Osteoblast (primary cell): Measurements from ENCODE around the gene PTPN3. TPM values are rescaled to one million over a fixed set of nuclear protein-coding genes. Genes with fewer than 3 reads are reported as not detected.
A peak's percentile ranks its signal among the peaks of the same experiment; 100 is the strongest.

Source experiments
- DNase-seq: peaks from one replicate; pipeline ENCODE4 v3.0.0; 2011; ENCODE audit warnings: low spot score, mixed read lengths; ENCODE audit not compliant: insufficient read length; ENCODE audit errors: missing footprints
- H2AFZ ChIP-seq: 2 replicates; pipeline ENCODE4 v1.6.0; 2011; ENCODE audit warnings: mild to moderate bottlenecking, low read length
- H3K27ac ChIP-seq: 2 replicates; pipeline ENCODE4 v1.5.1; 2011; ENCODE audit warnings: mild to moderate bottlenecking, low read depth, low read length, moderate library complexity
- H3K27me3 ChIP-seq: 2 replicates; pipeline ENCODE4 v1.6.0; 2012; ENCODE audit warnings: mild to moderate bottlenecking, control low read depth, inconsistent platforms, low read length, moderate library complexity; ENCODE audit not compliant: insufficient read depth
- H3K36me3 ChIP-seq: 2 replicates; pipeline ENCODE4 v1.5.1; 2011; ENCODE audit warnings: mild to moderate bottlenecking, low read length, control low read depth, moderate library complexity; ENCODE audit not compliant: insufficient read depth
- H3K4me1 ChIP-seq: 2 replicates; pipeline ENCODE4 v1.5.1; 2011; ENCODE audit warnings: mild to moderate bottlenecking, low read length, control low read depth, moderate library complexity; ENCODE audit not compliant: insufficient read depth
- H3K4me2 ChIP-seq: 2 replicates; pipeline ENCODE4 v1.6.0; 2011; ENCODE audit warnings: mild to moderate bottlenecking, low read length; ENCODE audit not compliant: insufficient read depth
- H3K4me3 ChIP-seq: fragments of 200-600 bp; sonication (generic); 3 replicates; pipeline ENCODE4 v1.5.1; 2012; ENCODE audit warnings: mild to moderate bottlenecking, low read length, inconsistent platforms; ENCODE audit not compliant: insufficient read depth
- H3K79me2 ChIP-seq: 2 replicates; pipeline ENCODE4 v1.6.0; 2012; ENCODE audit warnings: mild to moderate bottlenecking, low read length, control low read depth, inconsistent platforms; ENCODE audit not compliant: insufficient read depth
- H3K9me3 ChIP-seq: 2 replicates; pipeline ENCODE4 v1.5.1; 2011; ENCODE audit warnings: low read depth, low read length, control low read depth
- H4K20me1 ChIP-seq: 2 replicates; pipeline ENCODE4 v1.6.0; 2012; ENCODE audit warnings: mild to moderate bottlenecking, low read length, control low read depth; ENCODE audit not compliant: insufficient read depth
- CTCF ChIP-seq: IDR thresholded peaks from 2 replicates; pipeline ENCODE4 v1.5.1; 2011; ENCODE audit warnings: mild to moderate bottlenecking, low read depth, low read length, moderate library complexity; ENCODE audit errors: extremely low read depth
- total RNA-seq: library from RNA; depleted of rRNA; stranded (reverse); fragments of >200 nt; gene quantifications from 2 replicates; pipeline ENCODE4 v1.2.3, GENCODE V29; 2012

Gene PTPN3
- total RNA-seq, 1 donor, result 2.9 TPM

- peak; percentile 68 for DNase-seq
- Histone ChIP-seq H3K4me1 (peaks cover 13% of the 10 kb centered on the region), H3K4me3 (no peak overlapping the region), H3K9me3 (no peaks in the 10 kb centered on the region), H3K79me2 (no peaks in the 10 kb centered on the region), H3K4me2 (no peak overlapping the region), H4K20me1 (no peaks in the 10 kb centered on the region), H3K27me3 (no peaks in the 10 kb centered on the region), H3K36me3 (no peaks in the 10 kb centered on the region), H3K27ac (peak overlapping the region; percentile 49), H2AFZ (no peak overlapping the region)
- no peak for TF ChIP-seq CTCF
Observed at GRCh38 chr9:109452761-109453160, 45.3 kb downstream of the PTPN3 start.

GRCh38 chr9:109451311-109452025, 46.6 kb downstream of the PTPN3 start:
- H3K9me3 ChIP-seq, result no peaks in the 10 kb centered on the region
- no peak overlapping the region for H2AFZ ChIP-seq
- H3K4me3 ChIP-seq, result no peak overlapping the region
- H3K4me1 ChIP-seq, result peaks cover 17% of the 10 kb centered on the region
- no peaks in the 10 kb centered on the region for H3K36me3 ChIP-seq
- no peaks in the 10 kb centered on the region for H4K20me1 ChIP-seq
- H3K4me2 ChIP-seq, result no peak overlapping the region
- no peaks in the 10 kb centered on the region for H3K27me3 ChIP-seq
- no peak overlapping the region for H3K27ac ChIP-seq
- DNase-seq, result no peak
- H3K79me2 ChIP-seq, result no peaks in the 10 kb centered on the region
- TF ChIP-seq CTCF, result no peak

GRCh38 chr9:109450346-109450745, 47.8 kb downstream of the PTPN3 start:
- H4K20me1 ChIP-seq, result no peaks in the 10 kb centered on the region
- H3K9me3 ChIP-seq, result no peaks in the 10 kb centered on the region
- no peak overlapping the region for H3K4me2 ChIP-seq
- H3K27me3 ChIP-seq, result no peaks in the 10 kb centered on the region
- H2AFZ ChIP-seq, result no peak overlapping the region
- no peak overlapping the region for H3K27ac ChIP-seq
- no peaks in the 10 kb centered on the region for H3K79me2 ChIP-seq
- DNase-seq, result no peak
- H3K4me3 ChIP-seq, result no peak overlapping the region
- H3K36me3 ChIP-seq, result no peaks in the 10 kb centered on the region
- TF ChIP-seq CTCF, result no peak
- H3K4me1 ChIP-seq, result peaks cover 17% of the 10 kb centered on the region

- no peak overlapping the region for H3K4me2 ChIP-seq
- H2AFZ ChIP-seq, result no peak overlapping the region
- H3K9me3 ChIP-seq, result no peaks in the 10 kb centered on the region
- no peak overlapping the region for H3K27ac ChIP-seq
- H3K4me1 ChIP-seq, result peaks cover 17% of the 10 kb centered on the region
- H3K36me3 ChIP-seq, result no peaks in the 10 kb centered on the region
- TF ChIP-seq CTCF, result no peak
- no peak overlapping the region for H3K4me3 ChIP-seq
- peak; percentile 58 for DNase-seq
- H3K79me2 ChIP-seq, result no peaks in the 10 kb centered on the region
- H3K27me3 ChIP-seq, result no peaks in the 10 kb centered on the region
- no peaks in the 10 kb centered on the region for H4K20me1 ChIP-seq
Observed at GRCh38 chr9:109449036-109449798, 48.9 kb downstream of the PTPN3 start.
